Esophagus muscularis mucosa (tissue), 4 donors: ENCODE measurements around the gene SWAP70. TPM values are rescaled to one million over a fixed set of nuclear protein-coding genes. Genes with fewer than 3 reads are reported as not detected.
A peak's percentile ranks its signal among the peaks of the same experiment; 100 is the strongest.

Source experiments
- DNase-seq: peaks from one replicate; pipeline ENCODE4 v3.0.0-alpha.2; 2017; ENCODE audit errors: extremely low spot score
- H3K27ac ChIP-seq, 4 donors: fragments of 200-600 bp; sonication (generic); replicated peaks in 1 of 4; 1 replicate in 3 of 4; 2 replicates in 1 of 4; pipeline ENCODE4 v1.5.1; 2016 to 2019; ENCODE audit warnings: mild to moderate bottlenecking in 1 of 4
- H3K27me3 ChIP-seq, 4 donors: fragments of 200-600 bp; sonication (generic); one replicate each; pipeline versions ENCODE4 v1.5.1 to v1.6.0; 2016 to 2019
- H3K36me3 ChIP-seq, 4 donors: fragments of 200-600 bp; sonication (generic); one replicate each; pipeline ENCODE4 v1.5.1; 2016 to 2019
- H3K4me1 ChIP-seq, 4 donors: fragments of 200-600 bp; sonication (generic); one replicate each; pipeline ENCODE4 v1.5.1; 2016 to 2019
- H3K4me3 ChIP-seq, 4 donors: fragments of 200-600 bp; sonication (generic); 1 replicate in 2 of 4; 2 replicates in 2 of 4; pipeline ENCODE4 v1.5.1; 2016 to 2019; ENCODE audit warnings: mild to moderate bottlenecking in 4 of 4, moderate library complexity in 1 of 4
- H3K9me3 ChIP-seq, 4 donors: fragments of 200-600 bp; sonication (generic); 1 replicate in 3 of 4; 2 replicates in 1 of 4; pipeline ENCODE4 v1.5.1; 2016 to 2019
- CTCF ChIP-seq, 3 experiments: fragments of 200-600 bp in 2 of 3; fragments of 450-650 bp in 1 of 3; sonication (generic) in 2 of 3; IDR thresholded peaks; one replicate each; pipeline ENCODE4 v1.5.1; 2017 to 2019; ENCODE audit warnings: antibody characterized with exemption in 3 of 3, mild to moderate bottlenecking in 2 of 3, moderate library complexity in 1 of 3
- EP300 ChIP-seq: sonication (generic); formaldehyde crosslinking; IDR thresholded peaks from one replicate; pipeline ENCODE4 v1.6.1; 2017; ENCODE audit warnings: antibody characterized with exemption
- POLR2A ChIP-seq: fragments of 450-650 bp; IDR thresholded peaks from one replicate; pipeline ENCODE4 v1.6.1; 2017; ENCODE audit warnings: antibody characterized with exemption, moderate library complexity, mild to moderate bottlenecking, low read depth
- POLR2AphosphoS5 ChIP-seq, 2 donors: sonication (generic); formaldehyde crosslinking; IDR thresholded peaks; one replicate each; pipeline ENCODE4 v1.6.1; 2017; ENCODE audit warnings: antibody characterized with exemption in 2 of 2
- WGBS: methylation state at CpG from one replicate; pipeline ENCODE4 v1.1.5; 2018; 5-methylcytosine and 5-hydroxymethylcytosine counted together
- intact Hi-C: fragments of 100-400 bp; cut with DNase I; formaldehyde crosslinking; loops from one replicate; pipeline ENCODE4 v1.15.1; 2023
- total RNA-seq, 4 donors: library from RNA; depleted of rRNA; stranded (reverse); fragments of >200 nt; gene quantifications; one replicate each; pipeline versions ENCODE4 v1.1.0 to v1.2.1, GENCODE V29; 2016

Gene SWAP70
- total RNA-seq, 4 donors from 2014 or later = 37.8 to 54.9 (median 46.5) TPM

GRCh38 chr11:9745411-9746211 is 81.7 kb downstream of the SWAP70 start:
- no peak for DNase-seq
- peaks cover 11 to 36% (median 28%) of the 10 kb centered on the region in 4 donors for H3K4me1 ChIP-seq
- peaks cover 29 to 80% (median 47%) of the 10 kb centered on the region in 4 donors for H3K36me3 ChIP-seq
- 96% methylated on average over 6 of the region's 7 CpGs for WGBS
- intact Hi-C loops = loop anchor here (2.0 kb wide), 1 partner anchor 83 kb away; no protein-coding TSS in a partner anchor
- no peak overlapping the region for H3K4me3 ChIP-seq
- no peaks in the 10 kb centered on the region for H3K9me3 ChIP-seq
- H3K27ac ChIP-seq = peak overlapping the region in 1 of 4 donors; percentile 4
- H3K27me3 ChIP-seq = no peaks in the 10 kb centered on the region
- no peak for TF ChIP-seq POLR2AphosphoS5 (IDR thresholded peaks at IDR 0.05)

- intact Hi-C loops = loop anchor here (2.0 kb wide), 1 partner anchor 84 kb away; no protein-coding TSS in a partner anchor
- peak overlapping the region; percentile 34 to 65 (median 53) for H3K27ac ChIP-seq
- WGBS = 63% methylated on average over 1 of the region's 1 CpG
- no peaks in the 10 kb centered on the region for H3K9me3 ChIP-seq
- H3K36me3 ChIP-seq = peaks cover 24 to 74% (median 43%) of the 10 kb centered on the region in 4 donors
- H3K27me3 ChIP-seq = no peaks in the 10 kb centered on the region
- no peak for DNase-seq
- TF ChIP-seq POLR2AphosphoS5 (IDR thresholded peaks at IDR 0.05) (no peak), POLR2A (no peak), EP300 (no peak)
- H3K4me3 ChIP-seq = no peak overlapping the region
- peaks cover 11 to 36% (median 28%) of the 10 kb centered on the region in 4 donors for H3K4me1 ChIP-seq
These were observed 83.4 kb downstream of the SWAP70 start for GRCh38 chr11:9747229-9747628.

GRCh38 chr11:9747828-9748227 is 84.0 kb downstream of the SWAP70 start:
- intact Hi-C loops = loop anchor here (2.0 kb wide), 2 partner anchors 85 to 133 kb away; no protein-coding TSS in a partner anchor

GRCh38 chr11:9748361-9748970 is 84.6 kb downstream of the SWAP70 start:
- DNase-seq = no peak
- 50% methylated on average over 6 of the region's 7 CpGs for WGBS
- peak overlapping the region; percentile 34 to 65 (median 53) for H3K27ac ChIP-seq

More at GRCh38 chr11:9747828-9748227, 84.0 kb downstream of the SWAP70 start:
- H3K27me3 ChIP-seq = no peaks in the 10 kb centered on the region
- H3K36me3 ChIP-seq = peaks cover 20 to 69% (median 39%) of the 10 kb centered on the region in 4 donors
- 52% methylated on average over 5 of the region's 5 CpGs for WGBS
- peaks cover 11 to 36% (median 28%) of the 10 kb centered on the region in 4 donors for H3K4me1 ChIP-seq
- no peak for DNase-seq
- H3K4me3 ChIP-seq = no peak overlapping the region
- TF ChIP-seq CTCF (IDR thresholded peaks at IDR 0.05) = peak in 1 of 3 experiments; percentile 1
- TF ChIP-seq POLR2A = no peak
- peak overlapping the region; percentile 34 to 65 (median 53) for H3K27ac ChIP-seq
- H3K9me3 ChIP-seq = no peaks in the 10 kb centered on the region

GRCh38 chr11:9750551-9750950 is 86.7 kb downstream of the SWAP70 start:
- intact Hi-C loops = loop anchor here (10.0 kb wide), 1 partner anchor 216 kb away; no protein-coding TSS in a partner anchor
- TF ChIP-seq POLR2A (no peak), EP300 (no peak), CTCF (IDR thresholded peaks at IDR 0.05) (no peak), POLR2AphosphoS5 (IDR thresholded peaks at IDR 0.05) (no peak)
- Histone ChIP-seq H3K4me1 (peaks cover 15 to 45% (median 38%) of the 10 kb centered on the region in 4 donors), H3K27me3 (no peaks in the 10 kb centered on the region), H3K9me3 (no peaks in the 10 kb centered on the region), H3K4me3 (no peak overlapping the region), H3K27ac (no peak overlapping the region), H3K36me3 (peaks cover 20 to 50% (median 37%) of the 10 kb centered on the region in 4 donors)
- 90% methylated on average over 4 of the region's 4 CpGs for WGBS
- no peak for DNase-seq

More at GRCh38 chr11:9748361-9748970, 84.6 kb downstream of the SWAP70 start:
- intact Hi-C loops = loop anchor here (2.0 kb wide), 1 partner anchor 134 kb away; no protein-coding TSS in a partner anchor
- H3K36me3 ChIP-seq = peaks cover 20 to 69% (median 39%) of the 10 kb centered on the region in 4 donors
- no peaks in the 10 kb centered on the region for H3K9me3 ChIP-seq
- H3K4me1 ChIP-seq = peaks cover 11 to 36% (median 28%) of the 10 kb centered on the region in 4 donors
- H3K4me3 ChIP-seq = no peak overlapping the region
- TF ChIP-seq POLR2AphosphoS5 (IDR thresholded peaks at IDR 0.05) (peak; percentile 37 to 56), EP300 (no peak), CTCF (IDR thresholded peaks at IDR 0.05) (peak; percentile 71 to 85 (median 80))
- H3K27me3 ChIP-seq = no peaks in the 10 kb centered on the region
